ENCODE measurements around the gene ZMIZ1. TPM values are rescaled to one million over a fixed set of nuclear protein-coding genes. Genes with fewer than 3 reads are reported as not detected.
A peak's percentile ranks its signal among the peaks of the same experiment; 100 is the strongest.

ZMIZ1 gene
- total RNA-seq, 1 donor from 2014 or later, result 11.5 TPM

DNA sequence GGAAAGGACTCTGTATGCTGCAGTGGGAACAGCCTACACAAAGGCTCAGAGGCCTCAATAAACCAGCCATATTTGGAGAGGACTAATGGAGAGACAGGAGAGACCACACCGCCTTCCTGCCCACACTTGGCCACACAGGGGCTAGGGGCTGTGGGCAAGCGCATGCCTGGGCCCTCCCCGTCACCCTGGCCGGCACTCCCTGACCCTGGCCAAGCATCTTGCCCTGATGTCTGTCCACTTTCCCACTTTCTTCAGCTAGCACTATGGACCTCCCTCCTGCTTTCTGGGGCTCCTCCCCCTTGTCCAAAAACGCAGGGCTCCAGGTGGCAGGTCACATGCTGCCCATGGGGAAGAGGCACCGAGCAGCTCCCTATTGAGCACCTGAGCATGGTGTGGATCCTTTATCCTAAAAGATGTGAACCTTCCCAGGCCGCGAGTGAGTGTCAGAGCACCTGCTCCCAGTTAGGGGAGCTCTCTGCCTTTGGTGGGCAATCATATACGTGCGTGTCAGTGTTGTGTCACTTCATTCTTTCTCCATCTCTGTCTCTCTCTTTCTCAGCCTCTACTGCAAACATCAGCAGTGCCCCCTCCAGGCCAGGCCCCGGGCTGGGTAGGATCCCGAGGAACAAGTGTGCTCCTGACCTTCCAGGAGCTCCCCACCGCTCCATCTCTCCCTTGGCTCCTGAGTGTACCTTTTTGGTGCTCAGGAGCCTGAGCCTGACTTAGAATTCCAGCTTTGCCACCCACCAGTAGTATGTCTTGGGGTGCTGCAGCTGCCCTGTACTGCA is 74.0 kb downstream of the ZMIZ1 start:
- Histone ChIP-seq H3K9ac (ENCODE audit: low read depth in 1 of 3, low read length in 3 of 3) (peak overlapping the region in 1 of 3 donors; percentile 8), H3K4me3 (ENCODE audit: low read length in 3 of 3) (no peak overlapping the region), H3K4me1 (ENCODE audit: control insufficient read depth in 3 of 3, insufficient read depth in 3 of 3, low read length in 3 of 3) (peaks cover 74 to 88% (median 86%) of the 10 kb centered on the region in 3 donors), H3K27me3 (ENCODE audit: control insufficient read depth in 3 of 3, insufficient read depth in 3 of 3, low read length in 3 of 3) (no peaks in the 10 kb centered on the region), H3K9me3 (ENCODE audit: control insufficient read depth in 3 of 3, low read length in 3 of 3) (no peaks in the 10 kb centered on the region), H3K27ac (ENCODE audit: low read depth, low read length) (no peak overlapping the region), H3K36me3 (ENCODE audit: control insufficient read depth in 3 of 3, insufficient read depth in 3 of 3, low read length in 3 of 3) (peaks cover 13 to 31% (median 23%) of the 10 kb centered on the region in 3 donors)

DNA sequence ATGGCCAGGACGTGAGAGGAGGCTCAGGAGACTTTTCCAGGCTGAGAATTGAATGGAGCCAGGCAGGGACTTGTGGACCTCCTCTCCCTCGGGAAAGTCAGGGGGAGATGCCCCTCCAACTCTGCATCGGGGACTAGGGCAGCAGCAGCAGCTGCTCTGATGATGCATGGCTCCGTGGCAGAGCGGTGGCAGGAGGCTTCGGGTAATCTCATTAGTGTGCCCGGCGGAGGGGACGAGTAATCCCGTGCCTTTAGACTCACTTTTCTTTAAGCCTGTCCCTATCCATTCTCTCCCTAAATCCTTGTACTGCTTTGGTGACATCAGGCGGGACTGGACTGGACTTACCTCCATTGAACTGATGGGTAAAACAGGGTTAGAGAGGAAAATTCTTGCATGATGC is 75.1 kb downstream of the ZMIZ1 start:
- H3K27me3 ChIP-seq (ENCODE audit: control insufficient read depth in 3 of 3, insufficient read depth in 3 of 3, low read length in 3 of 3), result no peaks in the 10 kb centered on the region
- peaks cover 13 to 31% (median 23%) of the 10 kb centered on the region in 3 donors for H3K36me3 ChIP-seq (ENCODE audit: control insufficient read depth in 3 of 3, insufficient read depth in 3 of 3, low read length in 3 of 3)
- no peak overlapping the region for H3K27ac ChIP-seq (ENCODE audit: low read depth, low read length)
- H3K4me3 ChIP-seq (ENCODE audit: low read length in 3 of 3), result no peak overlapping the region
- no peaks in the 10 kb centered on the region for H3K9me3 ChIP-seq (ENCODE audit: control insufficient read depth in 3 of 3, low read length in 3 of 3)
- peaks cover 74 to 88% (median 86%) of the 10 kb centered on the region in 3 donors for H3K4me1 ChIP-seq (ENCODE audit: control insufficient read depth in 3 of 3, insufficient read depth in 3 of 3, low read length in 3 of 3)
- no peak overlapping the region for H3K9ac ChIP-seq (ENCODE audit: low read depth in 1 of 3, low read length in 3 of 3)

DNA sequence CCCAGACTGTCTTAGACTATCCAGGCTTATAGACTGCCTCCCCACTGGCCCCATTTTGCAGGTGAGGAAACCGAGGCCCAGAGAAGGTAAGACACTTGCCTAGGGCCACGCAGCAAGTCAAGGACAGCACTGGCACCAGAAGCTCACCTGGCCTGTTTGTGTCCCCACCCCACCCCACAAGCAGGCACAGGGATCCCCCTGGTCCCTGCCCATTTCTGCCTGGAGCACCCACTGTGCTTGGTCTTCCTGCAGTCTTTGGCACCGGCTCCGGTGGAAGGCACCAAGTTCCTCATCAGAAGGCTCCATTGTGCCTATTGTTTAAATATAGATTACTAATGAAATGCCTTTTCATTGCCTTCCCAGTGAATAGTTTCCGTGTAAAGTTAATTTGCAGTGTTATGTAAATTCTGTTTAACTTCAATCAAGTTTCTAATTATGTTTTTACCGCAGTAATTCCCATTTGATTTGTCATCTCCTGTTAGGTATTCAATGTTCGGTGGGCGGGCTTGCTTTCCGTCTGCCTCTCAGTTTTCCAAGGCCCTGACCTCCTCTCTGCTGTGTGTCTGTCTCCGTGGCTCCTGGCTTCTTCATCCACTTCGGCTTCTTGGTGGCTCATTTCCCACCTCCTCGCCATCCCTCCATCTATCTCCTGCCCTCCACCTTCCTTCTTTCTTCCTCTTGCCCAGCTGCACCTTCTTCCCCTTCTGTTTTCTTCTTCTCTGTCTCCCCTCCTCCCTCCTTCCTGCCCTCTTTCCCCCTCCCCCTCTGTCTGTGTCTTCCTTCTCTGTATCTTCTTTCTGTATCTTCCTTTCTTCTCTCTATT is 75.8 kb downstream of the ZMIZ1 start:
- Histone ChIP-seq H3K9me3 (ENCODE audit: control insufficient read depth in 3 of 3, low read length in 3 of 3) (no peaks in the 10 kb centered on the region), H3K27me3 (ENCODE audit: control insufficient read depth in 3 of 3, insufficient read depth in 3 of 3, low read length in 3 of 3) (no peaks in the 10 kb centered on the region), H3K27ac (ENCODE audit: low read depth, low read length) (no peak overlapping the region), H3K4me3 (ENCODE audit: low read length in 3 of 3) (no peak overlapping the region), H3K9ac (ENCODE audit: low read depth in 1 of 3, low read length in 3 of 3) (peak overlapping the region in 1 of 3 donors; percentile 35), H3K4me1 (ENCODE audit: control insufficient read depth in 3 of 3, insufficient read depth in 3 of 3, low read length in 3 of 3) (peaks cover 75 to 90% (median 86%) of the 10 kb centered on the region in 3 donors), H3K36me3 (ENCODE audit: control insufficient read depth in 3 of 3, insufficient read depth in 3 of 3, low read length in 3 of 3) (peaks cover 13 to 30% (median 23%) of the 10 kb centered on the region in 3 donors)

DNA sequence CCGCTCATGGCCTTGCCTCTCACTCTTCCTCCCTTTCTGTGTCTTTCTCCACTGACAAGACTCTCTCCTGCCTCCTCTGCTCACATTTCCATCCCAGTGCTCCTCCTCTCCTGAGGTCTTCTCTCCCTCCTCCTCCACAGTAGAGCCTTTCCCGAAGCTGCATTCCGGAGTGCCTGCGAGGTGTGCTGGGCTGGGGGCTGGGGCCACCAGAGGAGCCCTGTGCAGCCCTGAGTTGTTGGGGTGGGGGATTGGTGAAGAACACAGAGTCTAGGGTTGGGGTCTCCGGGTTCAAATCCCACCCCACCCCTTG is 76.4 kb downstream of the ZMIZ1 start:
- no peaks in the 10 kb centered on the region for H3K27me3 ChIP-seq (ENCODE audit: control insufficient read depth in 3 of 3, insufficient read depth in 3 of 3, low read length in 3 of 3)
- H3K4me1 ChIP-seq (ENCODE audit: control insufficient read depth in 3 of 3, insufficient read depth in 3 of 3, low read length in 3 of 3), result peaks cover 74 to 90% (median 86%) of the 10 kb centered on the region in 3 donors
- H3K4me3 ChIP-seq (ENCODE audit: low read length in 3 of 3), result no peak overlapping the region
- H3K27ac ChIP-seq (ENCODE audit: low read depth, low read length), result no peak overlapping the region
- H3K36me3 ChIP-seq (ENCODE audit: control insufficient read depth in 3 of 3, insufficient read depth in 3 of 3, low read length in 3 of 3), result peaks cover 10 to 24% (median 20%) of the 10 kb centered on the region in 3 donors
- H3K9me3 ChIP-seq (ENCODE audit: control insufficient read depth in 3 of 3, low read length in 3 of 3), result no peaks in the 10 kb centered on the region
- peak overlapping the region in 1 of 3 donors; percentile 35 for H3K9ac ChIP-seq (ENCODE audit: low read depth in 1 of 3, low read length in 3 of 3)

DNA sequence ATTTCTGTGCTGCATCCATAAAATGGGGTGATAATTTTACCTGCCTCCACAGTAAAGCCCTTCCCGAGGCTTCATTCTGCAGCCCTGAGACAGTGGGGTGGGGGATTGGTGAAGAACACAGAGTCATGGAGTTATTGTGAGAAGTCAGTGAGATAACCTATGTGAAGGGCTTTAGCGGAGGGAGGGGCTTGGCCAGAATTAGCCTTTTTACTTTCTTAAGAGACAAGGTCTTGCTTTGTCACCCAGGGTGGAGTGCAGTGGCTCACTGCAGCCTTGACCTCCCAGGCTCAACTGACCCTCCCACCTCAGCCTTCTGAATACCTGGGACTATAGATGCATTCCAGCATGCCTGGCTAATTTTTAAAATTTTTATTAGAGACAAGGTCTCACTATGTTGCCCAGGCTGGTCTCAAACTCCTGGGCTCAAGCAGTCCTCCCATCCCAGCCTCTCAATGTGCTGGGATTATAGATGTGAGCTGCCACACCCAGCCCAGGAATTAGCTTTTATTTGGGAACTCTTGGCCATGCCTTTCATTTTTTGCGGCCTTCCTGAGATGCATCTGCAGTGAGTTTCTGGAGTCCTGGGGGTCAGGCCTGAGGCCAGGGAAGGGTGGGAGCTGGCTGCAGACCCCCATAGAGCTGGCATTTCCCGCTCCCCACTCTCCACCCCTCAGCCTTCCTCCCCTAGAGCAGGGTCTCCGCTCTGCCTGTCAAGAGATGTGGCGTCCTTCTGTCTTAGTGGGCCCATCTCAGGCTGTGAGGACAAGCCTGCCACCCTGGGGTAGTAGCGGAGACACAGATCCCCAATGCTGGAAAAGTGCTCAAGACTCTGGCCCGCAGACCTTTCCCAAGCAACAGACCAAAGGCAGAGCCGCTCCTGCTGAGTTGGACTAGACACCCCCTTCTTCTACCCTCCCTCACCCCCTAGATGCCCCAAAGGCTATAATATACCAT is 77.0 kb downstream of the ZMIZ1 start:
- Histone ChIP-seq H3K9me3 (ENCODE audit: control insufficient read depth in 3 of 3, low read length in 3 of 3) (no peaks in the 10 kb centered on the region), H3K9ac (ENCODE audit: low read depth in 1 of 3, low read length in 3 of 3) (peak overlapping the region; percentile 52 to 83 (median 71)), H3K4me1 (ENCODE audit: control insufficient read depth in 3 of 3, insufficient read depth in 3 of 3, low read length in 3 of 3) (peaks cover 78 to 94% (median 88%) of the 10 kb centered on the region in 3 donors), H3K36me3 (ENCODE audit: control insufficient read depth in 3 of 3, insufficient read depth in 3 of 3, low read length in 3 of 3) (peaks cover 6 to 17% (median 14%) of the 10 kb centered on the region in 3 donors), H3K27me3 (ENCODE audit: control insufficient read depth in 3 of 3, insufficient read depth in 3 of 3, low read length in 3 of 3) (no peaks in the 10 kb centered on the region), H3K27ac (ENCODE audit: low read depth, low read length) (peak overlapping the region; percentile 90), H3K4me3 (ENCODE audit: low read length in 3 of 3) (peak overlapping the region; percentile 27 to 42 (median 29))

DNA sequence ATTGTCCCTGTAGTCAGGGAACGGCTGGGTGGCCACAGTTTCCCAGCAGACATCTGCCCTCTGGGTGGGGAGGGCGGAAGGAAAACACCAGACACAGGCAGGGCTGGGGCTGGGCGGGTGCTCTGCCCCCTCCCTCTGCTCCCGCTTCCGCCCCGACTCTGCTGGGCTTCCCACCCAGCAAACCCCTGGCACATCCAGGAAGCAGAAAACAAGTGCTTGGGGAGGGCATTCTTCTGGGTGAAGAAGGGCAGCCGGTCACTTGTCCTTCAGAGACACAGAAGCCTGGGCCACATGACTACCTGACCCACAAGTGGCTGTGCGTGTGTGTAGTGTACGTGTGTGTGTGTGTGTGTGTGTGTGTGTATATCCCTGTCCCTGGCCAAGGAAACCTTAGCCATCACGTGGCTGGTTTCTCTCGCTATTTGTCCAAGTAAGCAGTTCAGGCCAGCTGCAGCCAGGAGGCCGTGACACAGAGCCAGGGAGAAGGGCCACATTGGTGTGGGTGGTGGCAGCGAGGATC is 77.9 kb downstream of the ZMIZ1 start:
- no peaks in the 10 kb centered on the region for H3K27me3 ChIP-seq (ENCODE audit: control insufficient read depth in 3 of 3, insufficient read depth in 3 of 3, low read length in 3 of 3)
- H3K9me3 ChIP-seq (ENCODE audit: control insufficient read depth in 3 of 3, low read length in 3 of 3), result no peaks in the 10 kb centered on the region
- H3K4me3 ChIP-seq (ENCODE audit: low read length in 3 of 3), result peak overlapping the region in 1 of 3 donors; percentile 45
- peak overlapping the region; percentile 52 to 83 (median 71) for H3K9ac ChIP-seq (ENCODE audit: low read depth in 1 of 3, low read length in 3 of 3)
- peak overlapping the region; percentile 90 for H3K27ac ChIP-seq (ENCODE audit: low read depth, low read length)
- H3K4me1 ChIP-seq (ENCODE audit: control insufficient read depth in 3 of 3, insufficient read depth in 3 of 3, low read length in 3 of 3), result peaks cover 80 to 99% (median 92%) of the 10 kb centered on the region in 3 donors
- peaks cover 6 to 14% (median 10%) of the 10 kb centered on the region in 3 donors for H3K36me3 ChIP-seq (ENCODE audit: control insufficient read depth in 3 of 3, insufficient read depth in 3 of 3, low read length in 3 of 3)

DNA sequence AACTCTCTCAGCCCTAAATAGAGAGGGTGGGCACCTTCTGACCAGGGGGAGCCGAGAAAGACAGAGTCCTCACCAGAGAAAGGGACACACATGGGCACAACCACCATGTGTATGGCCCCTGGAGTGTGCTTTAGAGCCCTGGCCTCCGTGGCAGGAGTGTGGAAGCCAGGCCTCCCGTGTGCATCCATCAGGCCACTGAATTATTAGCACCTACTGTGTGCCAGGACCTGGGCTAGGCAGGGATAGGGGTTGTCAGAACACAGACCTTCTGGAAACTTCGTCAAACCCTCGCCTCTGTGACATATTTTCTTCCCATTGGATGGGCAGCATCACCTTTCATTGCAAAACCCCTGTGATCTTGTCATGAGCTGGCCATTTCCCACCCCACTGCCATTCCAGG is 78.5 kb downstream of the ZMIZ1 start:
- H3K9ac ChIP-seq (ENCODE audit: low read depth in 1 of 3, low read length in 3 of 3), result peak overlapping the region; percentile 49 to 83 (median 50)
- H3K27me3 ChIP-seq (ENCODE audit: control insufficient read depth in 3 of 3, insufficient read depth in 3 of 3, low read length in 3 of 3), result no peaks in the 10 kb centered on the region
- H3K4me1 ChIP-seq (ENCODE audit: control insufficient read depth in 3 of 3, insufficient read depth in 3 of 3, low read length in 3 of 3), result peaks cover 82 to 98% (median 93%) of the 10 kb centered on the region in 3 donors
- H3K27ac ChIP-seq (ENCODE audit: low read depth, low read length), result peak overlapping the region; percentile 90
- H3K9me3 ChIP-seq (ENCODE audit: control insufficient read depth in 3 of 3, low read length in 3 of 3), result no peaks in the 10 kb centered on the region
- peak overlapping the region in 1 of 3 donors; percentile 45 for H3K4me3 ChIP-seq (ENCODE audit: low read length in 3 of 3)
- H3K36me3 ChIP-seq (ENCODE audit: control insufficient read depth in 3 of 3, insufficient read depth in 3 of 3, low read length in 3 of 3), result peaks cover 6 to 12% (median 8%) of the 10 kb centered on the region in 3 donors

DNA sequence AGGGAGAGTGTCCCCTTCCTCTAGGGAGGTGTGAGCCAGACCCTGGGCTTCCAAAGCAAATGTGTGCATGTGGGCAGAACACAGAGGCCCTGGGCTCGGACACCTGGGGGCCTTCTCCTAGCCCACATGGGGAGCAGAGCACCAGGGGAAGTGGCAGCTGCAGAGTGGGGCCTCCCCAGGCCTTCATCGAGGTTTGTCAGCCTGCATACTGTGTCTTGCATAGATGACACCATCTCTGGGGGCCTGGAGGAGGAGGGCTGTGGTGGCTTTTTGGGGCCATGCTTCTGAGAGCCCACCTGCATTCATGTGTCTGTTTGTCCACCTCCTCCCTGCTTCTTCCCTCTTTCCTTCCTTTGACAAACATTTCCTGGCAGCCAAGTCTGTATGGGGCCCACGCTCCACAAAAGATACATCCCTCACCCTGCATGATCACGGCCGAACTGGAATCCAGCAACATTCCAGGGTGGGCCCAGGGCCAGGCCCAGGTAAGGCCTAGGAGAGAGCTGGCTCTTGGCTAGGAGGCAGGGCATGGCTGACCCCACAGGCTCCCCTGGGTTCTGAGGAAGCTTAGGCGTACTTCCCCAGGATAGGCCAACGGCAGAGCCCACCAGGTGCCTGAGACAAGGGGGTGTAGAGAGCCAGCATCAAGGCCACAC is 79.2 kb downstream of the ZMIZ1 start:
- Histone ChIP-seq H3K27me3 (ENCODE audit: control insufficient read depth in 3 of 3, insufficient read depth in 3 of 3, low read length in 3 of 3) (no peaks in the 10 kb centered on the region), H3K9ac (ENCODE audit: low read depth in 1 of 3, low read length in 3 of 3) (peak overlapping the region; percentile 16 to 83 (median 54)), H3K27ac (ENCODE audit: low read depth, low read length) (peak overlapping the region; percentile 90), H3K4me3 (ENCODE audit: low read length in 3 of 3) (peak overlapping the region in 1 of 3 donors; percentile 29), H3K36me3 (ENCODE audit: control insufficient read depth in 3 of 3, insufficient read depth in 3 of 3, low read length in 3 of 3) (peaks cover 0 to 8% (median 2%) of the 10 kb centered on the region in 3 donors), H3K4me1 (ENCODE audit: control insufficient read depth in 3 of 3, insufficient read depth in 3 of 3, low read length in 3 of 3) (peaks cover 86 to 98% (median 94%) of the 10 kb centered on the region in 3 donors), H3K9me3 (ENCODE audit: control insufficient read depth in 3 of 3, low read length in 3 of 3) (no peaks in the 10 kb centered on the region)

All from skeletal muscle tissue (tissue), 4 donors.